Pancreas (tissue), 10 donors: Measurements from ENCODE around the gene GPC5. TPM values are rescaled to one million over a fixed set of nuclear protein-coding genes. Genes with fewer than 3 reads are reported as not detected.
A peak's percentile ranks its signal among the peaks of the same experiment; 100 is the strongest.
"Not testable (repeated sequence)": the region's sequence is repeated elsewhere in the genome, so short reads cannot be mapped to it uniquely, and the experiment has no call there.

Experiments used
- ATAC-seq, 4 donors: fragments of 200-7000 bp; cut with Tn5 transposase; one replicate each; pipeline versions ENCODE4 v1.8.0 to v1.9.1; 2020; ENCODE audit warnings: mild to moderate bottlenecking in 4 of 4, moderate library complexity in 4 of 4
- DNase-seq, 6 donors: peaks; one replicate each; pipeline ENCODE4 v3.0.0-alpha.2; 2020
- FAIRE-seq: peaks from 2 replicates; lab custom pipeline; 2012; peaks lifted over from hg19 to GRCh38; lab: Jason Lieb, UNC
- H3K27ac ChIP-seq, 4 donors: fragments of 200-600 bp; sonication (generic); 1 replicate in 3 of 4; 2 replicates in 1 of 4; pipeline versions ENCODE4 v1.5.0 to v1.8.0; 2020
- H3K27me3 ChIP-seq, 4 donors: fragments of 200-600 bp; one replicate each; pipeline ENCODE4 v1.8.0; 2021
- H3K36me3 ChIP-seq, 3 donors: fragments of 200-600 bp; sonication (generic) in 1 of 3; one replicate each; pipeline versions ENCODE4 v1.5.0 to v1.8.0; 2020 to 2021
- H3K4me1 ChIP-seq, 3 donors: fragments of 200-600 bp; one replicate each; pipeline ENCODE4 v1.8.0; 2021
- H3K4me3 ChIP-seq, 4 donors: fragments of 200-600 bp; sonication (generic) in 2 of 4; one replicate each; pipeline versions ENCODE4 v1.5.0 to v1.8.0; 2020 to 2021
- H3K9me3 ChIP-seq, 4 donors: fragments of 200-600 bp; one replicate each; pipeline ENCODE4 v1.8.0; 2021
- CTCF ChIP-seq, 4 donors: fragments of 200-600 bp; sonication (generic) in 3 of 4; IDR thresholded peaks; one replicate each; pipeline versions ENCODE4 v1.5.0 to v1.8.0; 2021; ENCODE audit warnings: antibody characterized with exemption in 4 of 4
- WGBS, 2 donors: extraction: QIAGEN DNeasy Blood & Tissue Kit; methylation state at CpG; one replicate each; pipeline ENCODE4 v1.1.7; 2013; 5-methylcytosine and 5-hydroxymethylcytosine counted together
- intact Hi-C, 3 donors: fragments of 100-400 bp; cut with DNase I; formaldehyde crosslinking; loops; one replicate each; pipeline versions ENCODE4 v1.11.1 to v1.14.2; 2022
- polyA plus RNA-seq, 2 donors: library from polyadenylated mRNA; stranded (reverse); fragments of 200-250 nt; gene quantifications; one replicate each; pipeline ENCODE4 v1.2.3, GENCODE V29; 2013
- total RNA-seq, 6 donors: library from RNA; stranded (reverse); fragmentation: NEBNext Ultra II Directional in 4 of 6; extraction: Animal tissue kit (Norgen Biotek cat#: 25700) in 4 of 6; gene quantifications; one replicate each; pipeline versions ENCODE4 v1.2.1 to v1.2.4, GENCODE V29; 2021 to 2023
- donor health status: healthy with polysubstance abuse.
- donor health status: DM: no; HTN: no; CAD: no; lungs with moderate emphysema.
- donor health status: DM: no; HTN: no; CAD: no.
- donor health status: control.
- donor health status: control.
- donor health status: Bipolar disorder and iron deficiency.
- donor health status: DM: yes; HTN: yes; CAD: no.
- donor health status: DM: no; HTN: no; CAD: no.
- donor health status: DM: no; HTN: no; CAD: no.
- donor health status: DM: yes; HTN: yes; CAD: no.

Gene GPC5
- total and polyA plus RNA-seq, 8 donors, result 0.12 to 0.35 (median 0.35) TPM; not detected in 5

GRCh38 chr13:92461831-92462230, 1063.4 kb downstream of the GPC5 start:
- DNase-seq (no peak), ATAC-seq (no peak), FAIRE-seq (no peak)
- H3K4me1 ChIP-seq, result peaks cover 5 to 17% (median 13%) of the 10 kb centered on the region in 3 donors
- H3K27me3 ChIP-seq, result no peaks in the 10 kb centered on the region
- H3K9me3 ChIP-seq, result no peaks in the 10 kb centered on the region
- H3K36me3 ChIP-seq, result no peaks in the 10 kb centered on the region
- H3K4me3 ChIP-seq, result no peak overlapping the region
- intact Hi-C loops, result no loop called here
- 95 to 96% methylated on average over 5 of the region's 5 CpGs for WGBS, 2 donors
- peak overlapping the region in 1 of 4 donors; percentile 60 for H3K27ac ChIP-seq
- no peak for TF ChIP-seq CTCF (IDR thresholded peaks at IDR 0.05)

- no peak for TF ChIP-seq CTCF (IDR thresholded peaks at IDR 0.05)
- H3K9me3 ChIP-seq, result no peaks in the 10 kb centered on the region
- ATAC-seq (peak; percentile 44 to 85 (median 80)), DNase-seq (peak in 4 of 6 donors; percentile 21 to 46 (median 32)), FAIRE-seq (no peak)
- 12 to 14% methylated on average over 7 of the region's 7 CpGs for WGBS, 2 donors
- H3K4me3 ChIP-seq, result no peak overlapping the region
- intact Hi-C loops, result no loop called here
- peaks cover 5 to 17% (median 13%) of the 10 kb centered on the region in 3 donors for H3K4me1 ChIP-seq
- H3K27ac ChIP-seq, result no peak overlapping the region
- no peaks in the 10 kb centered on the region for H3K36me3 ChIP-seq
- no peaks in the 10 kb centered on the region for H3K27me3 ChIP-seq
Observed at GRCh38 chr13:92463134-92463533, 1064.7 kb downstream of the GPC5 start.

GRCh38 chr13:92473765-92474475, 1075.5 kb downstream of the GPC5 start:
- Histone ChIP-seq H3K36me3 (no peaks in the 10 kb centered on the region), H3K4me3 (no peak overlapping the region), H3K27ac (no peak overlapping the region), H3K27me3 (no peaks in the 10 kb centered on the region), H3K4me1 (no peaks in the 10 kb centered on the region), H3K9me3 (no peaks in the 10 kb centered on the region)
- FAIRE-seq (peak; percentile 45), ATAC-seq (peak in 3 of 4 donors; percentile 14 to 36 (median 24)), DNase-seq (no peak)
- WGBS, 2 donors, result 33 to 38% methylated on average over 3 of the region's 3 CpGs
- intact Hi-C loops, result no loop called here
- TF ChIP-seq CTCF (IDR thresholded peaks at IDR 0.05), result no peak

DNA sequence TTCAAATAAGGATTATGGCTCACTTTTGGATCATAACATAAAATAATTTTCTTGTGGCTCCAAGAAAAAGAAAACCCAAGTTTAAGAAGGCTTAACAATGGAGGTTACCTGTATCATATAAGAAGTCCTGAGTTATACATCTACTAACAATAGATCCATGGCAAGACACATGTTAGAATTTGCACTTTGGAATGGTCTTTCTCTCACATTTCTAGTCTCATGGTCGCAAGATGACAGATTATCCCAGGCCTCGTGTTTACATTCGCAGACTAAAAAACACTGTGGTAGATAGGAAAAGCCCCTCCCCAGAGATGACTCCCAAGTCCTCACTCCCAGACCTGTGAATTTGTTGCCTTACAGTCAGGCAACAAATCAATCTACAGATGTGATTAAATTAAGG, 1082.0 kb downstream of the GPC5 start:
- TF ChIP-seq CTCF (IDR thresholded peaks at IDR 0.05), result no peak
- no peak overlapping the region for H3K27ac ChIP-seq
- no peak for FAIRE-seq
- DNase-seq, result no peak
- H3K9me3 ChIP-seq, result no peaks in the 10 kb centered on the region
- H3K4me1 ChIP-seq, result no peaks in the 10 kb centered on the region
- no peak overlapping the region for H3K4me3 ChIP-seq
- H3K27me3 ChIP-seq, result no peaks in the 10 kb centered on the region
- intact Hi-C loops, result no loop called here
- H3K36me3 ChIP-seq, result no peaks in the 10 kb centered on the region
- ATAC-seq, result no peak
- WGBS, 2 donors, result 41 to 54% methylated on average over 3 of the region's 3 CpGs

GRCh38 chr13:92482790-92483189, 1084.4 kb downstream of the GPC5 start:
- H3K27ac ChIP-seq, H3K4me3 ChIP-seq, H3K4me1 ChIP-seq, FAIRE-seq, DNase-seq, H3K36me3 ChIP-seq, H3K9me3 ChIP-seq, ATAC-seq, H3K27me3 ChIP-seq, intact Hi-C loops: not testable (repeated sequence)
- WGBS, 2 donors, result 67 to 88% methylated on average over 3 of the region's 3 CpGs
